Subcutaneous adipose tissue (tissue), 4 donors: Measurements from ENCODE around the gene TMEM132A. TPM values are rescaled to one million over a fixed set of nuclear protein-coding genes. Genes with fewer than 3 reads are reported as not detected.

Source experiments
- CTCF ChIP-seq: fragments of 450-650 bp; IDR thresholded peaks from one replicate; pipeline ENCODE4 v1.5.1; 2016; ENCODE audit warnings: low read depth, mild to moderate bottlenecking, control low read depth, antibody characterized with exemption, moderate library complexity
- total RNA-seq, 4 donors: library from RNA; depleted of rRNA; stranded (reverse); fragments of >200 nt; gene quantifications; one replicate each; pipeline ENCODE4 v1.1.0, GENCODE V29; 2016

The TMEM132A gene
- total RNA-seq, 4 donors from 2014 or later: 0.51 to 3.0 (median 1.3) TPM

- no peak for TF ChIP-seq CTCF
These were observed 5.4 kb upstream of the TMEM132A start for GRCh38 chr11:60918939-60919265.

- no peak for TF ChIP-seq CTCF
These were observed 4.9 kb upstream of the TMEM132A start for GRCh38 chr11:60919320-60919719.

GRCh38 chr11:60919956-60920355 is 4.3 kb upstream of the TMEM132A start:
- TF ChIP-seq CTCF: no peak

- no peak for TF ChIP-seq CTCF
These were observed 3.0 kb upstream of the TMEM132A start for GRCh38 chr11:60921259-60921658.

- TF ChIP-seq CTCF: no peak
These were observed 2.4 kb upstream of the TMEM132A start for GRCh38 chr11:60921777-60922335.

GRCh38 chr11:60922906-60923305 is 1.4 kb upstream of the TMEM132A start:
- no peak for TF ChIP-seq CTCF

GRCh38 chr11:60923326-60923725 is 934 bp upstream of the TMEM132A start:
- TF ChIP-seq CTCF: no peak

- no peak for TF ChIP-seq CTCF
These were observed 505 bp upstream of the TMEM132A start for GRCh38 chr11:60923800-60924109.
